ENCODE data around the gene DCDC2B.
A peak's percentile ranks its signal among the peaks of the same experiment; 100 is the strongest.

The DCDC2B gene

DNA sequence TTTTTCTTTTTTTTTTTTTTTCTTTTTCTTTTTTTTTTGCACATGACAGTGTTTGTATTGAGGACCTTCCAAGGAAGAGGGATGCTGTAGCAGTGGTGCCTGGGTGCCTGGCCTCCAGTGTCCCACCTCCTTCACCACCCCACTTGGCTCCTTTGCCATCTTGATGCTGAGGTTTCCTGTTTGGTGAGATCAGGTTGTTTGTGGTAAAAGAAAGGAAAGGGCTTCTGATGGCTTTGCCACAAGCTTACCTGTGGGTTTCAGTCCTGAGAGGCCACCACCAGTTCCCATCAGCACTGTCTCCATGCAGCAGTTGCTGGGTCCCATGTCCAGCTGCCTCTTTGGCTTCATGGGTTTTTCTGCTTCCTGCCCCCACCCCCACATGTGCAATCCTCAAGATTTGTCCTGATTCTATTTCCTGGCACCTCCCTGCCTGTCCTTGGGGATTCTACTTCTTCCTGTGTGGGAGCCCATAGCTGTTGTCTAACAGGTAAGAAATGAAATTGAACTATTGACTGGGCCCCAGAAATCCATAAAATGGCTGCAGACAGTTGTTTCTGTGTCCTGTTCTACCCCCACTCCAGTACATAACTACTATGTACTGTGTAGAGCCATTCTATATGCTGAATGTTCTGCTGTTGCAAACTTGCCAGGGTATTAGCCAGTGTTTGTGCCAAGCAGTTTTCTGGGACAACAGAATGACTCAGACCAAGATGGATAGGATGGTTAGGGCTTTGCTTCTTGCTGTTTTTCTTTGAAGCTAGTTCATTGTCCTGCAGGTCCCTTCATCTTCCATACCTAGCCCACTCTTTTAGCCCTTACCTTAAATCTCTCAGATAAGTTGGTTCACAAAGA, 12.7 kb upstream of the DCDC2B start:
- no peak for DNase-seq (ENCODE audit: low read depth)

DNA sequence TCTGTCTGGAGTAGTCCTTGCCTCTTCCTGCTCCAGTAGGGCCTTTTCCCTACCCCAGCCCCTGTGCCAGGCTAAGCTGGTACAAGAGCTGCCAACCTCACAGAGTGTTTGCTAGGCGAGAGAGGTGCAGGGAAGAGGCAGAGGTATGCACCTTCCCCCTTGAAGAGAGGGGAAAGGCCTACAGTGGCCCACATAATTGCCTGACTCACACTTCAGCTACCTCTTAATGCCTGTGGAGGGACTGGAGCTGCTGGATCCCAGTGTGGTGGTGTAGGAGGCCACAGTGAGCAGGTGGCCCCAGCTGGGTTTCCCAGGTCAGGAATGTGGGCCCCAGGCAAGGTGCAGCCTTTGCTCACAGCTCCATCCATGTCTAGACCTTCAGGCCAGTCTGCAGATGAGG, 11.8 kb upstream of the DCDC2B start:
- no peak for DNase-seq (ENCODE audit: low read depth)

DNA sequence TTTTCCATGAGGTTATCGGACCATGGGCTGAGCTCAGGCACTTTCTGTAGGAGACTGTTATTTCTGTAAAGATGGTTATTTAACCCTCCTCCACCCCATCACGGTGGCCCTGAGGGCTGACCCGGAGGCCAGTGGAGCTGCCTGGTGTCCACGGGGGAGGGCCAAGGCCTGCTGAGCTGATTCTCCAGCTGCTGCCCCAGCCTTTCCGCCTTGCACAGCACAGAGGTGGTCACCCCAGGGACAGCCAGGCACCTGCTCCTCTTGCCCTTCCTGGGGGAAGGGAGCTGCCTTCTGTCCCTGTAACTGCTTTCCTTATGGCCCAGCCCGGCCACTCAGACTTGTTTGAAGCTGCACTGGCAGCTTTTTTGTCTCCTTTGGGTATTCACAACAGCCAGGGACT, 11.1 kb upstream of the DCDC2B start:
- no peak for DNase-seq (ENCODE audit: low read depth)

DNA sequence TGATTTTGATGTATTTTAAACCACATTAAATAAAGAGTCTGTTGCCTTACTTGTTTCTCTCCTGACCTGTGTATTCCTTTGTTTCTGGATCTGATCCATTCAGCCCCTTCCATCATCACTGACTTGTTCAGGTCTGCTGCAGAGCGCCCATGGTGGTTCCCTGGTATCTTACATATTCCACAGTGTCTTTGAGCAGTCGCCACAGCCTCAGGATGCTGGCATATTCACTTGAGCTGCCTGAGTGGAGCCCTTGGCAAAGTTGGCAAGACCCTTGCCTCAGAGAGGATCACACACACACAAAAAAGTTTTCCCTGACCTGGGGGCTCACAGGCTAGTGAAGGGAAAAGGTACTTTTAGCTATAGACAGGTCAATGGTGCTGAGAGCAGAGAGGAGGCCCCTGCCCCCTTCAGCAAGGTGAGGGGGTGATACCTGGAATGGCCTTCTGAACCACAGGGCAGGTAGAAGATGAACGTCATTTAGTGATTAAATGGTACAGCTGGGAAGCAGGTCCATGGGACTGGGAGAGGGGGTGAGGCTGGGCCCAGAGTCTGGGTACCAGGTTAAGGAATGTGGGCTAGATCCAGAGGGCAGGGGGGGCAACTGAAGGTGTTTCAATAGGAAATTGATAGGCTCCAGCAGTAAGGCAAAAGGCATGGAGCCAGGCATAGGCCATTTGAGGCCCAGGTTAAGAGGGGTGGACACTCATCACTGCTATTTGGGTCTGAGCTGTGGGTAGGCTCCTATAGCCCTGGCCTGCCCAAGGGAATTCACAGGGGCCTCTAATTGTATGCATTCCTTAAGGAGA, 10.4 kb upstream of the DCDC2B start:
- DNase-seq (ENCODE audit: low read depth), result no peak

DNA sequence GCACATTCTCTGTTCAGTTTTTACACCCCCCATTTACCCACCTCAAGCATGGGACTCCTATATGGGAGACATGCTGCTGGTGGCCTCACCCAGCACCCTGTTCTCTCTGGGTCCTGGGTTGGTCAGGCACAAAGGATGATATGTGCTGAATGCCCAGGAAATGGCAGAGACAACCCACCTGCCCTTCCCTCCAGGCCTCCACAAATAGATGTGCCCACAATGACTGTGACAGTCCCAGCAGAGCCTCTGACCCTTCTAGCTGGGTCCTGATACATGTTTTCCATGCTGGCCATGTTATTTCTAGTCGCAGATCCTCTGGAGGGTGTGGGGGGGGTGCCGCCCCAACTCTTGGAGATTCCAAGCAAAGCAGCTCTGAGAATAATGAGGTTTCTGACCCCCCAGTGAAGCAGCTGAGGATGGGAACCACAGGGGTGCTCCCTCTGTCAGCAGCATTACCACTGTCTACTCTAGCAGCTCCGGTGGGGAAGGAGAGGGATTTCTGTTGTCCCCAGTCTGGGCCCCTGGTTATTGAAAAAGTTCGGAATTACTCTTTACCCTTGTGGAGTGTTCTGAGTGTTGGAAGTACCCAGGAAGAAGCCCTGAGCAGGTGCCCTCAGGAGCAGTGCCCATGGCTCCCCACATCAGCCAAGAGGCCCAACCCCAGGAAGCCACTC, 9.7 kb upstream of the DCDC2B start:
- no peak for DNase-seq (ENCODE audit: low read depth)

DNA sequence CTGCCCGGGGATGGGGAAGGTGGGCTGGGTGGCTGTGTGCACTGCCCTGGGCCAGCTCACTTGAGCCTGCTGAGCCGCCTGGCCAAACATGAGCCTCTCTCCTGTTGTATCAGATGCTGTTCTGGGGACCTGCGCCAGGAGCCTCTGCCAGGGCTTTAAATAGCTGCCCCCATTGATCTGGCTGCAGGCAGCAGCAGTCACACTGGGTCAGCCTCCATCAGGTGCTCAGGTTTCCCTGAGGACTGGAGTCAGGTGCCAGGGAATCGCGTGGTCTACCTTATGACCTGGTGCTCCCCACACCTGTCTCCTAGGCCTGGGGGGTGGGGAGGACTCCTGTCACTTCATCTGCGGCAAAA, 9.2 kb upstream of the DCDC2B start:
- no peak for DNase-seq (ENCODE audit: low read depth)

DNA sequence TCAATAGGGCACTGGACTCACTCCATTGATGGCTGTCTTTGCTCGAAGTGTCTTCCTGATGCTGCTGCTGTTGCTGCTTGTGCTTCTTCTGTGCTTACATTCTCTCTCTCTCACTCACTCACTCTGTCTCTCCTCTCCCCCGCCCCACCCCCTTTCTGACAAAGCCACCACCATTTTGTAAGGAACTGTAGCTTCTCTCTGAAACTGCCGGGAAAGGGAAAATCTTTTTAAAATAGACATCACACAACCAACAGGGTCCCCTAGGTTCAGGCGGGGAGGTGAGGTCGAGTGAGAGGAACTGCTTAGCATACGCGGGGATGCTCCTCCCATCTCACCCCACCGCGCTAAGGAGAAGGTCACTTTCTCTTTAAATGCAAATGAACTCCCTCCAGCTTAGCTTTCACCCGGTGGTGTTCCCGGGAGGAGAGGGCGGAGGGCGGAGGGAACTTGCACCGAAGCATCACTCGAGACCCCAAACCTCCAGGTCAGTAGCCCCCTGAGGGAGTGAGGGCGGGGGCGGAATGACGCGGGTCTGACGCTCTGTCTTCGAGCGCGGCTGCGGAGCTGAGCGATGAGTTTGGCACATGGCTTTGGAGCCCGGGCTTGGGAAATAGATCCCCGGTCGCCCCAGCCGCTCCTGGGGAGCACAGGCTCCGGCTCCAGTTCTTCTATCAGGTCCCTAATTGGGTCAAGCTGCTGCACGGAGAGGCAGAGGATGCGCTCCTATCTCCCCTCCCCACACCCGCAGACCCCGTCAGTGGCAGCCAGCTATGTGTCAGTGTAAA, 8.5 kb upstream of the DCDC2B start, which contains the start of gene CCDC28B:
TSS of gene CCDC28B (plus strand) at position 370 of the 785 bp plus-strand sequence. CDS start 1,341 bp downstream, outside the sequence.
- DNase-seq (ENCODE audit: low read depth), result no peak

DNA sequence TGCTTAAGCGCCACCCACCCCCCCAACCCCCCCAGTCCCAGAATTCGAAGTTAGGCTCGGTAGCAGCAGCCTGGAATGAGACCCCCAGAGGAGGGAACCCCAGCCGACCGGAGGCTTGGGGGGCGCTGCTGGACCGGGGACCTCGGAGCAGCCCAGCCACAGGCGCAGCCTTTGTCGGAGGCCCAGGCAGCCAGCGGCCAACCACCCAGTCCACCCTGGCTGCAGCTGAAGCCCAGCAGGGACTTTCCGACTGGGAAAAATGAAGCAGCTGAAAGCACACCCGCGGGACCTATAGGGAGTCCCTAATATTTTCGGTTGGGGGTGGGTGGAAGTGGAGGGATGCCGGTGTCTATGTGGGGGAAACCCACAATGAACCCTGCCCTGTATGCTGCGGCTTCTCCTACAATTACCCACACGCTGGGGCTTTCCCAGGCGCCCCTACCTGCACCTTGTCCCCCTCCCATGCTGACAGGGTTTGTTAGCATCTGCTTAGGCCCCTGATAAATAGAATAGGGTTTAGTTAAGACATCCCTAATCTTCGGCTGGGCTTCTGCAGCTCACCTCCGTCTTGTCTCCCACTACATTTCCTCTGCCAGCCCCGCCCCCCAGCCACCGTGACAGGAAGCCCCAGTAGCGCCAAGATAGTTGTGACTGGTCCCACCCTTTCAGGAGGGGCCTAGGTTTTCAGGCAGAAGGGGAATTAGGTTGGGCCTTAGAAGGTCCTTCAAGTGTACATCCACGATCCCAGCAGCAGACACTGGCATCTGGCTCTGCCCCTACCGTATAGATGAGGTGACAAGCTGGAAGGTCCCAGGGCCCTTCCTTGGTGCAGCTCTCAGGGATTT, 7.7 kb upstream of the DCDC2B start:
- no peak for DNase-seq (ENCODE audit: low read depth)

DNA sequence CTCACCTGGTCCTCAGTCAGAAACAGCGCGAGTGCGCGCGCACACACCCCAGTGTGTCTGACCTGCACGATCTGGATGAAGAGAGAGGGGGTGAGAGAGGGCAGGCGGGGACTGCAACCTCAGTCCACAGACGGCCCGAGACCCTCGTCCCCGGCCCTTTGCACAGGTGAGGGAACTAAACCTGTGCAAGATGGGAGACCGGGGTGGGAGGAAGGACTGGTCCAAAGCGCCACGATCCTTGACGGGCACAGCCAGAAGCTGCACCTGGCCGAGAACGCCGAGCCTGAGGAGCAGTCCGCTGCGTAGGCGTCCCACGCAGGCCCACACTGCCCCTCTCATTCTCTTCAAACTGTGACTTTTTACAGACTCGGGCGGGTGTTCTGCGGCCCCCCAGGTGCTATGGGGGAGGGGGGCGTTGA, 3.9 kb upstream of the DCDC2B start:
- DNase-seq (ENCODE audit: low read depth), result no peak

DNA sequence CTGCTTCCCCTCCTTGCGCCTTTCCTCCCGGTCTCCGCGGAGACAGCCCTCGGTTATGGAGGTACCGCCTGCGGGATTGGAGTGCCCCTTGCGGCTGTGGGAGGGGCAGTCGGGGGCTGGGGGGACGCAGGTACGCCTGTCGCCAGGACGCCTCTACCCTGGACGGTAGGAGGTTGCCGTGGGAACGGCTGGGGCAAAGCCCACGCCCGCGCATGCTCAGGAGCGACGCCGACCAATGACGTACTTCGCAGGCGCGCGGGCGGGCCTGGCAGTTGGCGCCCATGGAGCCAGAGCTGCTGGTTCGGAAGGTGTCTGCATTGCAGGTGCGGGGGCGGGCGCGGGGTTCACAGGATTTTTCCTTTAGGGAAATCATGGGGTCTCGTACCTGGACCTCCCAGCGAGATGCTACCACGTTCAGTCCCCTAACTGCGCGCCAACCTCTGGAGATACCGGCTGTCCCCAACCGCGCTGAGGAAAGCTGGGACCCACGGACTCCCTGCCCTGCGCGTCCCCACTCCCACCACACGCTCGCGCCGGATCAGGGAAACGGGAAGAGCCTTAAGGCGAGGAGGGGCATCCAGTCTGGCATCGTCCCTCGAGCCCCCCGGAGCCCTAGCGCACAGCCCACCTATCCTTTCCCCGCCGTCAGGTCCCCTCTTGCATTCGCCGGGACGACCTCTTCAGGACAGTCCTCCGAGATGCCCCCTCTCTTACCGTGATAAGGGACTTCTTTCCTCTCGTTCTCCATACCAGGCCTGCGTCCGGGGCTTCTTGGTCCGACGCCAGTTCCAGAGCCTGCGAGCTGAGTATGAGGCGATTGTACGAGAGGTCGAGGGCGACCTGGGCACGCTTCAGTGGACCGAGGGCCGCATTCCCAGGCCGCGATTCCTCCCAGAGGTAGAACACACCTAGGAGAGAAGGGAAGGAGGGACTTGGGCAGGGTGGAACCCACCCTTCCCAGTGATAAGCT, 3.2 kb upstream of the DCDC2B start, which contains the start of gene IQCC:
TSS of gene IQCC (plus strand) at position 271 of the 970 bp plus-strand sequence. CDS start at position 282, 11 bp downstream.
- DNase-seq (ENCODE audit: low read depth), result peak; percentile 61

DNA sequence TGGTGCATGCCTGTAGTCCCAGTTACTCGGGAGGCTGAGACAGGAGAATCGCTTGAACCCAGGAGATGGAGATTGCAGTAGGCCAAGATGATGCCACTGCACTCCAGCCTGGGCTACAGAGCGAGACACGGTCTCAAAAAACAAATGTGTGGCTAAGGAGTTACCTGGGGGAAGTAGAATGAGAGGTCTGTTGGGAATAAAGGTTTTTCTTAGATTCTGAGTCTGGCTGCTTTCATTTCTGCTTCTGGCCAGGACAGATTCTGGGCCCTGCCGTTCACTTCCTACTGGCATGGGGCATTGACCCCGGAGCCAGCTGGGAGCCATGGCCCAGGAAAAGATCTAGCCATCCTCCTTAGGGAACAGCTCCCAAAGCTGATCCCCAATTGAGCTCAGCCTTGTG, 420 bp upstream of the DCDC2B start:
- DNase-seq (ENCODE audit: low read depth), result no peak

DNA sequence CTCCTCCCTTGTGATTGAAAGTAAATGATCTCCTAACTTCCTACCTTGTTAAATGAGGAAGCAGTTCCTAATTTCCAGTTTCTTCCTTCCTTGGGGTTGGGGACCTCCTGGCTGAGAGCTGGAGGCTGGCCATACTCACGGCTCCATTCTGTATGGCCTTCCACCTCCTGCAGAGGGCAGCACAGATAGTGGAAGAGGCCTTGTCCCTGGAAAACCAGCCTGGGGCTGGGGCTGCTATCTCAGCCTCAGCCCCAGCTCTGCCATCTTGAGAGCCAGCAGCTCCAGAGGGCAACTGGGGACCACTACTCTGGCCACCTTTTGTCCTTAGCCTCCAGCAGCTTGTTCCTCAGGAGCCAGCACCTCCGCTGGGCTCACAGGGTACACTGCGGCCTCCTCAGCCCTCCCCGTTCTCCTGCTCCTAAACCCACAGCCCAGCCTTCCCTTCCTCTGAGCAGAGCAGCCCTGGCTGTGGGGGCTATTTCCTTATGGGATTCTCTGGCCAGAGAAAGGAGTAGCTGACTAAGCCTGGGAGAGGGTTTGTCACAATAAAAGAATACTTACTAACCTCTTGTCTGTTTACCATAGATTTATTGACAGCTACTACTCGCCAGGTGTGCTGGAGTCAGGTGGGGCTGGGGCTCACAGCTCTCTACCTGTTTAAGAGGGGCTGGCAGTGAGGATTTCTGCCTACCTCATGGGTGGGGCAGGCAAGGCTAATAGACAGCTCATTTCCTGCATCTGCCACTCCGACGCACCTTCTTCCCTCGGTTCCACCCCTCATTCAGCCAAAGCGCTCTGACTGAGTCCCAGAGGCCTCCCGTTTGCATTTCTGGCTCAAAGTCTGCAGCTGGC, 7.0 kb downstream of the DCDC2B start:
- DNase-seq (ENCODE audit: low read depth), result peak; percentile 45

DNA sequence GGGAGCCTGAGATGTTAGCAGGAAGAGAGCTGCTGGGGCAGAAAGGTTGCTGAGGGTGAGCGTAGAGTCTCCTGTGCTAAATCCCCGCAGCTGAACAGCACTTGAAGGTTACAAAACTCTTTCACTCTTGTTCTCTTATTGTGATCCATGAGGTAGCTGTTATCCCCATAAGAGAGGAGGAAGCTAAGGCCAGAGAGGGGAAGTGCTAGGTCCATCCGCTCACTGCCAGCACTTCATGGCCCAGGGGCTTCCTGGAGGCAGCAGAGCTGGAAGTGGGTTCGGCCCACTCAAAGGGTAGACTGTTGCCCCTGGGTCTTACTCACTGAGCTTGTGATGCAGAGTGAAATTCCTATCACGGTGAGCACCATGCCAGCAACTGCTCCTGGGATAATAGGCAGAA, 7.7 kb downstream of the DCDC2B start:
- DNase-seq (ENCODE audit: low read depth), result no peak

DNA sequence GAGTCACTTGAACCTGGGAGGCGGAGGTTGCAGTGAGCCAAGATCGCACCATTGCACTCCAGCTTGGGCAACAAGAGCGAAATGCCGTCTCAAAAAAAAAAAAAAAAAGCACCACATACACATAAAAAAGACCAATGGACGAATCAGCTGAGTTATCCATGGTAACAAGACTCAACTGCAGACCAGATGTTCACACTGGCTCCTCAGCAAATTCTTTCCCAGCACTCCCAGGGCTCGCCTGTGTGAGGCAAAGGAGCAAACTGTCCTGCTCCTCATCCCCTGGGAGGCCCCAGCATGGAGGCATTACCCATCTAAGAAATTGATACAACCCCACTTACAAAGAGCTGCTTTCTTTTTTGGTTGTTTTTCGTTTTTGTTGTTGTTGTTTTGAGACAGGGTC, 10.1 kb downstream of the DCDC2B start:
- DNase-seq (ENCODE audit: low read depth), result no peak

DNA sequence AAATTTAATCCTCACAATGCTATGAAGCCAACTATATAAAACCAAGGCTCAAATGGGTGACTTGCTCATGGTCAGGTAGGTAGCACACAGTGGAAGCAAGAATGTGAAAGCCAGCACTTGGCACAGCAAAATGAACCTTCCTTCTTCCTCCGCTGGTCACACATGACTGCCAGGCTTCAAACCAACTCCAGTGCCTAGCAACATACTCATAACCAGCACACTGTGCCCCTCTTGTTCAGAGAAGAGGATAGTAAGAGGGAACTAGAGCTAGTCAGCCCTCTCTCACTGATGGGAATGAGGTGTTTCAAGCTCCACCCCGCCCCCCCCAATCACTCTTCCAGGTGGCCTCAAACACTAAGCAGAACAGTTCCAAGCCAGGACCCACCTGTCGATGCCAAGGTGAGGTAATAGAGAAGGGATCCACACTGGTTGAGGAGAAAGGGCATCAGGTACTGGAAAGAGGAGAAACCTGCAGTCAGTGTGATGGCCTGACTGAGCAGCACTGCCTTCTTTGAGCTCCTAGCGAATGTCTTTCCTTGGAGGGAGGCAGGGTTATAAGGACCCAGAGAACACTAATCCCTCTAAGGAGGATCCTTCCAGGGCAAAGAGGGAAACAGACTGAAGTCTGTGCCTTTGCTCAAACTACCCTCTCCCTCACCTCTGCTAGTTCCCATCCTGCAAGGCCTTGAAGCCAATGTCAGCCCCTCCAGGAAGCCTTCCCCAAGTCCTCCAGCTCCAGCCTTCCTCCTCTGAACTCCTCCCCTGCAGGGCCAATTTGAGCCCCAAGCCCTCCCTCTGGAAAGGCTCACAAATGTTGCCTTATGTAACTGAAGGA, 12.1 kb downstream of the DCDC2B start:
- DNase-seq (ENCODE audit: low read depth), result no peak

DNA sequence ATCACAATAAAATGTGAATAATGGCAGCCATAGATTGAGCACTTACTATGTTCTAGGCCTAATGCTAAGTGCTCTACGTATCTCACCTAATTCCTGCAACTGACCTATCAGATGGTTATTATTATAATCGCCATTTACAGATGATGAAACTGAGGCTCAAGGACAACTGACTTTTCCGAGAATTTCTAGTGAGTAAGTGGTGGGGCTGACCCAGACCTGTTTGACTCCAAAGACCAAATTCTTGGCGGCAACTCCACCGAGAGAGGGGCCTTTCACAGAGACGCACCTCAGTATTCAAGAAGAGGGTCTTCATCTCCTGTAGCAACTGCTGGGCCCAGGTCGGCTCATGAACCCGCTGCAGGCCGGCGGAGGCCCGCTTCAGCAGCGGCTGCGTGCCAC, 12.7 kb downstream of the DCDC2B start:
- DNase-seq (ENCODE audit: low read depth), result no peak

DNA sequence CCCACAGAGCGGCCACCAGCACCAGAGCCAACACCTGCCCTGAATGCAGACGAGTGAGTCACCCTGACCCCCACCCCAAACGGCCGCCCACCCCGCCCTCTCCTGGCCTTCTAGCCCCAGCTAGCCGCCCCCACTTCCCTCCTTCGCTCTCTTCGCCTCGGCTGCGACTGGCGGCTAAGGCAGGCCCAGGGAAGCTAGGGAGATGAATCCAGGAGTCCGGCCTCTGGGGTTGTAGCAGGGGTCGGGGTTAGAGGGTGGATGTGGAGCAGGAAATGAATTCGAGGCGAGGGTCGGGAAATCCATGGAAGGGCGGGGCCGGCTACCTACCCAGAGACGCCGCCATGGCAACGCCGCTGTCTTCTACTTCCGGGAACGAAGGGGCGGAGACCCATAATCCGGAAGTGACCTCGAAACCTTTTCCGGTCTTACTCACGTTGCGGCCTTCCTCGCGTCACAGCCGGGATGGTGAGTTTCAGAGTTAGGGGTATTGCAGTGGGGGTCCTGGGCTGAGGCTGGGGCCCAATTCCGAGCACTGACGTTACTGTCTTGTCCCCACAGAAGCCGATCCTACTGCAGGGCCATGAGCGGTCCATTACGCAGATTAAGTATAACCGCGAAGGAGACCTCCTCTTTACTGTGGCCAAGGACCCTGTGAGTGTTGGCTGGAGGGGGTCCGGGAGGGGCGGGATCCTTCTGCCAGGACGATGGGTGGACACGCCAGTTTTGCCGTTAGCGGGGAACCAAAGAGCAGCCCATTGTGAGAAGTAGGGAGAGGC, 13.3 kb downstream of the DCDC2B start, which contains the start of the genes EIF3I and TMEM234:
TSS of gene EIF3I (plus strand) at position 428 of the 776 bp plus-strand sequence. CDS start at position 463, 35 bp downstream.
TSS of gene TMEM234 (minus strand) at position 374 of the 776 bp plus-strand sequence. CDS start at position 343, 31 bp downstream.
- peak; percentile 92 for DNase-seq (ENCODE audit: low read depth)
